NCI-H510A (cell line): Measurements from ENCODE around the gene TGIF1.
A peak's percentile ranks its signal among the peaks of the same experiment; 100 is the strongest.

Experiments used
- DNase-seq: peaks from one replicate; lab custom pipeline; 2025; lab: John Stamatoyannopoulos, UW

The TGIF1 gene

DNA sequence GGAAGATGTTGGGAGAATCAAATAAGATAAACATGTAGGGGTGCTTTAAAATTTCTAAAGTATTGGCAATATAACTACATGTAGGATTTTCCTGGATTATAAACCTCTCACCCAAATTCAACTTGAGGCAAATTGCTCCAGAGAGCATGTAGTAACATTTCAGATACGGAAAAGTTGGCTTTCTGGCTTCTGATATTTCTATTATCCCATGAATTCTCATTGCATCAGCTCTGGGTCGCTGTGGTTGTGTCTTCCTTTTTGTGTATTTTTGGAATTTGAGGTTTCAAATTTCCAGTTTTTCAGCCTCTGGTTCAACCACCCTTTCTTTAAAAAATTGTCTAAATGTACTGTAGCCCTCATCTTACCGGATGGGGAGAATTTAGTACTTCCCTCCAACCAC, 32.3 kb downstream of the TGIF1 start:
- no peak for DNase-seq

DNA sequence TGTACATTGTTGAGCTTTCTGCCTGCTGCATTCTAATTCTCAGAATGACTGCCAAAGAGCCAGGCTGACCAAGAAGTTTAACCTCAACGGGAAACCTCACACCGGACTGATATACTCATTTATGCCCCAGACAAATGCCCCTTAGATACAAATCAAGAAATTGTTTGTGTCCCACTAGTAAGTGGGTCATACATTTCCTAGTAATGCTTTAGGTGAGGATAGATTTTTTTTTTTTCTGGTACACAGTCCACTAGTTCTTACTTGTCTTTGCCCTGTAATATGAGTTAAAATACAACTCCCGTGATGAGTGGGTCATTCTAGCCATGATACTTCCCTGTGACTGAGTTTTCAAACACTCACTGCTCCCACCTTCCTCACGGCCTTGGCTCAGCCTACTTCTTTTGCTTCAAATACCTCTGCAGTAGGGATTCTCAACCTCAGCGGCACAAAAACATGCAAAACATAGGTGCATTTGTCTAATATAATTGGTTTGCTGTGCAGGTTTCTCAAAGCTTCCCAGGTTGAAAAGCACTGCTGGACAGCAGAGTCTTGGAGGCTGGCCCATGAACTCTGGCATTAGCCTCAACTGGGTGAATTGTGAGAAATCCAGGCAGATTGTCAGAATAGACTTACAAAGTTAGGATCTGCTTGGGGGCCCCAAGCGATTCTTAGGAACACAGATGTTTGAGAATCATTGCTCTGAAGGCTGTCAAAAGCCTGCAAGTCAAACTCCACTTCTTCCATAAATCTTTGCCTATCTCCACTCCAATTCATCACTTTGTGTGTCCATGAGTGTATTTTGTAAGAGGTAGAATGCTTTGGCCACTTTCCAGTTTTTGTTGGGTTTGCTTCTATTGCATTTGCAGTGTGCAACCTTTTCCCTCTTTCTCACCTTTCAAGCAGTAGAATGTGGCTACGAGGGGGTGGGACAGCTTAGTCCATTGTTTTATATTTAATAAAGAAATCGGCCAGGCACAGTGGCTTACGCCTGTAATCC, 35.5 kb downstream of the TGIF1 start:
- no peak for DNase-seq

DNA sequence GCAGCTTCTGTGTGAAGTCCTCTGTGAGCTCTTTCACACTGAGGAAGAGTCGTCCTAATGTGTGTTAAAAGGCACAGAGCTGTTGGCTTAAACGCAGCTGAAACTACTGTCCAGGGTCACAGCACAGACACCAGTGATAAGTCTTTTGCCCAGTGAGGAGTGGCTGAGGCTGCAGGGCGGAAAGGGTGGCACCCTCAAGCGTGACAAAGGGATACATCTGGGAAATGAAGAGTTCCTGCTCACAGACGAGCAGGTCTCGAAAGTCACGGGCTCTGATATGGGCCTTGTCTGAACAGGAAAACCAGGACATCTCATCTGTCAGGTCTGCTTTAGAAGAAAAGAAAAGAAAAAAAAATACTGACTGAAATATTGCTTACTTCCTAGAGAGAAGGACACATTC, 36.5 kb downstream of the TGIF1 start:
- no peak for DNase-seq

DNA sequence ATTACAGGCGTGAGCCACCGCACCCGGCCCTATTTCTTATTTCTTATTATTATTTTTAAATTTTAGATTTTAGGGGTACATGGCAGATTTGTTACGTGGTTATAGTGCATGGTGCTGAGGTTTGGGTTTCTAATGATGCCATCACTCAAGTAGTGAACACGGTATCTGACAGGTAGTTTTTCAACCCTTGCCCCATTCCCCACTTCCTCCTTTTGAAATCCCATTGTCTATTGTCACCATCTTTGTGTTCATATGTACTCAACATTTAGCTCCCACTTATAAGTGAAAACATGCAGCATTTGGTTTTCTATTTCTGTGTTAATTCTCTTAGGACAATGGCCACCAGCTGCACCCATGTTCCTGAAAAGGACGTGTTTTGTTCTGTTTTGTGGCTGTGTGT, 39.5 kb downstream of the TGIF1 start:
- no peak for DNase-seq

DNA sequence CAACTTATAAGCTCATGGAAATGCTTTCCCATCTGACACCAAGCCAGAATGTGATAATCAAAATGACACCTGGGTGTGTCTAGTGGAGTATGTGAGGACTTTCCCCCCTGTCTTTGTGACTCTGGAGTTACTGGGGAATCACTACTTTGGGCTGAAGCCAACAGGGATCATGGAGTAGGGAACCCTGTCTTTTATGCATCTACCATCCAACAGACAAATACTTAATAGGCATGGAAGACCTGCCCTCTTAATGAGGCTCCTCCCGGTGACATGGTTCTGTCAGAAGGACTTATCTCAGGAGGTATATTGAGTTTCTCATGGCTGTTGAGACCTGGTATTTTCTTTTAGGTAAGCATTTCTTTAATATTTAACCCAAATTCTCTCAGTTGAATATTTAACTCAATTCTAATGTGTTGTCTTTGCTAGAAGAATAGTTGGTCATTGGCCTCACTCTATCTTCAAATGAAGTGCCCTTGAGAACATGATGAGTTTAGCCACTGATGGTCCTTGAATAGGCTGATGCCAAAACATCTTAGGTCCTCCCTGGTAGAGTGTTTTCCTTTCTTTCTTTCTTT, 42.1 kb downstream of the TGIF1 start:
- DNase-seq: no peak

DNA sequence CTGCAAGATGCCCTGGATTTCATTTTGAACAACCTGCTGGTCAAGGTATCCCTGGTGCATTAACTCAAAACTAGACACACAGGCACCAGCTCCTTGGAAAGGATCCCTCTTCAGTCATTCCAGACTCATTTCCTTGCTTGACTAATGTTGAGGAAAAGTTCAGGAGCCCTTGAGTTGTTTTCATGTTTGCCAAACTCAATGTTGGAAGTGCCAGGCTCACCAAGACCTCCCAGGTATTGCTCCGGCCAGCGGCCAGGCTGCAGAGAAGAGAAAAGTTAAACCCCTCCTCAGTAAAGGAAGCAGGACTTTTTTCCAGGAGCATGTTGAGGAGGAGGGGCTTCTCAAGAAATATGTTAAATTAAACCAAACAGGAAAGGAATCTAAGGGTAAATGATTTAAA, 42.7 kb downstream of the TGIF1 start:
- DNase-seq: no peak

DNA sequence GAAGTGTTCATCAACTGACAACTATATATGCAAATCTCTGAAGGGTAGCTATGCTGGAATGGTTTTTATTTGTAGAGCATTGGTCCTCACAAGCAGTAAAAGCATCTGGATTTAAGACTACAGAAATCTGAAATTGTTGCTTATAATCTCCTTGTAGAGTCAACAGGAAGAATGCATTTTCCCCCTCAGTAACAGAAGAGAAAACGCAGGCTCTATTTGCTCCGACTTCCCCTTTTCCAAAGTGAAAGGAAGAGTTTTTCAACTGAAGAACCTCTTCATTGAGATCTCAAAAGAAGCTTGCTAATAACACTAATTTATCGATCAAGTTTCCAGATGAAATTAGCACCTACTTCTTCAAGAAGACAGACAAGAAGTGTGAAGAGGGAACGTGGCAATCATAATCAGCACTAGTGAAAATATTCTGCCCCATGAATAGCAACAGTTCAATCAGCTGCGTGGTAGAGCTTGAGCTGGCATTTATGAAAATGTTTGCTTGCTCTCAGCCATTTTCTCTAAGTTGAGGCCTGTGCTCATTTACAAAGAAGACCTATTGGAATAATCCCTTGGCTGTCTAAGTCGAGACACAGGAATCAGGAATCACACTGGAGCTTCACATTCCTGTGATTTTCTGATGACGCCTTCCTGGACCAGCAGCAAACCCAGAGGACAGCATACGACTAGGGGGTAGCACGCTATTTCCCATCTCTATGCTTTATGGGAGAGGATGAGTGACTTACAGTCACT, 43.7 kb downstream of the TGIF1 start:
- no peak for DNase-seq

DNA sequence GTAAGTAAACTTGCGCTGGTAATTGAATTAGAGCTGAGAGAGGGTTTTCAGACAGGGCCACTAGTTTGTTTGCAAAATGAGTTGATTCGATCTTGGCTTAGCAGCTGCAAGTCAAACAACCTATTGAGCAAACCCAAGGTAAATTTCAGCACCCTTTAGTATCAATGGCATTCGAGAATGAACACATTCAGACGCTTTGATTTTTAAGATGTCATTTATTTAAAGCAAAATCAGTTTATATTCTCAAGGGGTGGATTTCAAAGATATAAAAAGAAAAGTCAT, 44.2 kb downstream of the TGIF1 start:
- no peak for DNase-seq

DNA sequence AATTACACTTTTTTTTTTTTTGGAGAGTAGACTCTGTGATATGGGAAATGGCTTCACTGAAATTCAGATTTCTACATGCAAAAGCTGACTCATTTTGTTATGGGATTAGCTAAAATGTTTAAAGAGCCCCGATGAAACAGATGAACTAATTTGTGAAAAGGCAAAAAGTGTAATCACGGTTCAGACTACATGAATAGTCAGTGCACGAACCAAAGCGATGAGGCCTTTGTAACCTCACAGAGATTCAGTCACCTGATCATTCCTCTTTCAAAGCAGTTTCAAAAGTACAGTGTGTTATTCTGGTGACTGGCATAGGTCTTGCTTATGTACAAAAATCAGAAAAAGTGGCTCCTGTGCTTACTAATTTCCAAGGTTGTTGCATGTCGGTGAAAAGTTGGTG, 44.6 kb downstream of the TGIF1 start:
- DNase-seq: no peak

DNA sequence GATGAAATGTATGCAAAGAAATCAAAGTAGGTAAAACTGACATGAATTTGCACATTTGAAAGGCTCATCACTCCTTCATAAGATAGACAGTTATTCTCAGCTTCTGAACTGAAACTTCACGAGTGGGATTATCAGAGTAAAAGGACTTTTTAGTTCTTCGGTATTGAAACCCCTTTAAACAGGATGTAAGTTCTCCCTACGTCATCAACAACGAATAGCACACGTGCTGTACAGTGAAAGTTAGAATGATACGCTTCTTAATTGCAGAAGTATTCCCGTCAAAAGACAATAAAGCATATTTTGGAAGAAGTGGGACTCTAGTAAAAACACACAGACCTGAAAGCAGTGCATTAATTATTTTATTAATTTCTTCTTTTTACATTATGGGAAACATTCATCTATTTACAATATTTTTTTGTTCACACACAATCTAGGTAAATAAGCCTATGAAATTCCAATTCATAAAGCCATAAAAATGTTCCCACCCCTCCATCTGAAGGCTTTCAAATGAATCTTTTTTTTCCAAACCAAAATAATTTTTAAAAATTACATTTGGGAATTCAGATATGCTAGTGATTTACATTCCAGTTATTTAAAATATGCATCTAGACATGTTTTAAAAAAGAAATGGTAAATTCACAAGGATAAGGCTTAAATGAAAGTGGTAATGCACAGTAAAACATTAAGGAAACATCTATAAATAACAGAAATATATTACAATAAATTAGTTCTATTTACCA, 45.9 kb downstream of the TGIF1 start:
- no peak for DNase-seq

DNA sequence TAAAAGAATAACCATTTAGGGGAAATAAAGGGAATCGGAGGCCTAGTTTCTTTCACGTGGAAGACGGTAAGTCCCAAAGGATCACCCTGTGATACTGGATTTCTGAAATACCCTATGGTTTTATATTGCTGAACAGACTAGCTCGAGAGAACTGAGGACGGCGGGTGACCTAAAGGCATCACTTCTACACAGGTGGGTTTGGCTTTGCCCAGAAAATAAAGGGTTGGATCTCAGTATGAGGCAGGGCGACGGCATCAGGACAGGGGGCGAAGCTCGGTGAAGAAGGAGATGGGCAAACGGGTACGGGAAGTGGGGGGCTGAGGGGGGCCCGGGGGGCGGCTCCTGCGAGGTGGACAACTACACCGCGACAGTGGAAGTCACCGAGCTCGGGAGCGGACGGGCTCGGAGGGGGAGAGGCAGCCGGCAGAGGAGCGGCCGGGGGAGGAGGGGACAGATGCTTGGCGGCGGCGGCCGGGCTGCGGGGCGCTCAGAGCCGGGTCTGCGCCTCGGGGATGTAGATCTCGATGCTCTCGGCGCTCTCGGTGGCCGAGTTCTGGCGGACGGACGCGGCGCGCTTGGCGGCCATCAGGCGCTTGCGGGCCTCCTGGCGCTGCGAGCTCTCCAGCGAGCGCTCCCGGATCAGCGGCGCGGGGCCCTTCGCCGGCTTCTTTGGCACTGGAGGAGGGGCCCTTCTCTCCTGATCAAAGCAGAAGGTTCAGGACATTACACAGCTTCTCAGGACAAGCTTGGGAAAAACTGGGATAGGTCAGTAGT, 48.9 kb downstream of the TGIF1 start:
- DNase-seq: no peak

DNA sequence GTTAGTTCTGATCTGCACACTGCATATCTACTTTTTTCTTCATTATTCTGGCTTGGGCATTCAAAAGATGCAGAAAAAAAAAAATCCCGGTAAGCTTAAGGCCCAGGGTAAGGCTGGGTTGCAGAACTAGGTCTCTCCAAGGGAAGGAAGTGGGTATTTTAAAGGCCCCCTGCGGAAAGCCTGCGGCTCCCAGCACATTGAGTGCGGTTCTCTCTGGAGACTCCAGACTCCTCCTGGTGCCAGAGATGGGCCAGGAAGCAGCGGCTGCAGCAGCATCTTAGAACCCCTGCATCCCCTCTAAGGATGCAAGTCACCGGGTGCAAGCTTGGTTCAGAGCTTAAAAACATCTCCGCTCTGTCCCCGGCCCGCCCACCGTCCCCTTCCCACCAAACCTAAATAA, 49.5 kb downstream of the TGIF1 start:
- no peak for DNase-seq

DNA sequence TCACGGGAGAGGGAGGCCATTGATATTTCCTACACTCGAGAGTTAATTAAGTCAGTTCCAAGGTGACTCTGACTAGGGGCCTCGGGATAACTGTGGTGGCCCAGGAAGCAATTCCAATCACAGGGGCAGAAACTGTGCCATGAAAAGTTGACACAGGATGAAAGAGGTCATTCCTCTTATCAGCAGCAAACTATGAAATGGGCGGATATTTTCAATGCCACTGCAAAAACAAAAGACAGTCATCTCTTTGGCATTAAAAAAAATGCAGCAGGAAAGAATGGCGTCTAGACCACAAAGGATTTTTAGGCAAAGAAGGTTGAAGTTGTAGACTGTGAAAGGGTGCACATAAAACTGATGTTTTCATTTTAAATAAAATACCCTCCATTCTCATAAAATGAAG, 50.0 kb downstream of the TGIF1 start:
- no peak for DNase-seq

DNA sequence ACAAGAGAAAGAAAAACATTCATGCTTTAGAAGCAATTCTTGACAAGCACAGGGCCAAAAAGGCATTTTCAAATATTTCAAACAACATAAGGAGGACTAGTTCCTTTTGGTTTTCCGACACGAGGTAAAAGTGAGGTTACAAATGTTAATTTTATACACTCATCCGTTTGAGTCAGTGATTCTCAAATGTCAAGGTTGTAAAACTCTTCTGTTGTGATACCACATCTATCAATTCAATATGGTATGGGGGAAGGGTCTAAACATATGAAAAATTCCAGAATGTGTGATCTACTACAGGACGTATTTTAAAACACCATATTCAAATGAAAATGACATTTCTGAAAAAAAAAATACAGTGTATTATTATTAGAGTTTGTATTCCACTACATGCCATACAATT, 52.7 kb downstream of the TGIF1 start:
- DNase-seq: no peak

DNA sequence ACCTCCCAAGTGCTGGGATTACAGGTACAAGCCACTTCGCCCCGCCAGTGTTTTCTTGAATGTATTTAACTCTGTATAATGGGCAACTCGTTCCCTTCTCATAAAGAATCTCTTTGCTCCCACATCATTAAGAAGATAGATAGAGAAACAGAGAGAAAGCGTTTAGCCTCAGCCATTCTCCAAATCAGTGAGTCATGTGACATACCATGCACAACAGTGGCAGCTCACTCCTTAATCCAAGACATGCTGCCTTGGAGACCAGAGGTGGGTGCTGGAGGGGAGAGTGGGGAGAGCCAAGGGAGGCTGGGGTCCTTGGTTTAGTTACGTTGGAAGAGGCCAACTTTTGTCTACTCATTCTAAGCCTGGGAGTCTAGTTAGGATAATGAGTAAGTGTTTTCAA, 54.7 kb downstream of the TGIF1 start:
- DNase-seq: no peak

DNA sequence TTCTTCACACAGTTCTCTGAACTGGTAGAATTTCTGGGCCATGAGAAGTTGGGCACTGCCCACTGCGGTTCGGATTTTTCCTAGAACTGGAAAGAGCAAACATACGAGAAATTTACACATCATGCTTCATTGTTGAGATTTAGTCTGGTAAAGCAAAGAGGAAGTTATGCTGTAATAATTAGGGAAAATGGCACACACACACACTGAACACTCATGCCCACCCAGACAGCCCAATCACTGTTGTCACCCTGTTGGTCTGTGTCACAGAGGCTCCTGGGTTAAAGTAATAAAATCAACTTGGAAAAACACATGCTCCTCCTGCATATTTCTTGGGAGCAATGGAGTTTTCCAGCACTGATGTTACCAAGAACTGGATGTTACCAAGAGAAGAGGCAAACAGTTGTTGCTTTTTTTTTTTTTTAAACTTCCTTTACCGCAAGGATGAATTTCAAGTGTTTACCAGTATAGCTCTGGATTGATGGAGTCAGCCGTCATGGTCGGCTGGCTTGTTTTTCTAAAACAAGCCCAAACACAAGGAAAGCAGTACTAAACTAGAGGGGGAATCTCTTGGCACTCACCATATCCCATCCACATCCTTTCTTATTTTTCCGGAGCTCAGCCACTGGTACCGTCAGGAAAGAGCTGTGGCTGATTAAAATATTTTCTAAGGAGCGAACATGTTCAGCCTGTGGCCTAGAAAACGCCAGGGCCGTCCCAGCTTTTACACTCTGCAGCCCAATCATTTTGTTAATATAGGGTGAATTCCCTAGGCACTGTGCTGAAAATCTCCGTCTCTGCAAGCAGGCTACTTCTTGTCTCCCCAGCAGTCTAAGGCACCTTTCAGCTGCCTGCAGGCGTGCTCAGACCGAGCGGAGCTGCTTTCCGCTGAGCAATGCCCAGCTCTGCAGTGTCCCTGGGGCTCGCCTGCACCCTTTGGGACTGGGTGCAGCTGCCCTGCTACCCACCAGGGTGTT, 58.9 kb downstream of the TGIF1 start:
- DNase-seq: peak; percentile 19
